DND-41 (cell line): ENCODE measurements around the gene SLC31A1.

Experiments used
- CTCF ChIP-seq: IDR thresholded peaks from 2 replicates; pipeline ENCODE4 v1.5.1; 2012; ENCODE audit warnings: borderline replicate concordance, low read length, moderate library complexity, mild to moderate bottlenecking; ENCODE audit not compliant: poor library complexity, severe bottlenecking; ENCODE audit errors: extremely low read depth
- EZH2 ChIP-seq: IDR thresholded peaks from 3 replicates; pipeline ENCODE4 v1.6.1; 2012; ENCODE audit warnings: borderline replicate concordance, low read depth, mild to moderate bottlenecking, moderate library complexity, low read length, inconsistent platforms; ENCODE audit not compliant: severe bottlenecking

- TF ChIP-seq CTCF: no peak
- TF ChIP-seq EZH2: no peak
These were observed 6.2 kb upstream of the SLC31A1 start for GRCh38 chr9:113215132-113215531.
